SK-N-SH (cell line): Measurements from ENCODE around the gene PAK3.

Experiments
- CTCF ChIP-seq: fragments of 200-600 bp; sonication (generic); IDR thresholded peaks from 2 replicates; pipeline ENCODE4 v1.6.1; 2017; ENCODE audit warnings: antibody characterized with exemption, mild to moderate bottlenecking, moderate library complexity
- EP300 ChIP-seq, 2 experiments: IDR thresholded peaks; 2 replicates each; pipeline versions ENCODE4 v1.4.0 to v1.6.1; 2012; ENCODE audit warnings: borderline replicate concordance in 1 of 2, low read depth in 1 of 2, low read length in 1 of 2
- MAX ChIP-seq: IDR thresholded peaks from 2 replicates; pipeline ENCODE4 v1.4.0; 2012; ENCODE audit warnings: low read depth
- POLR2AphosphoS5 ChIP-seq: IDR thresholded peaks from 2 replicates; pipeline ENCODE4 v1.6.1; 2012; ENCODE audit warnings: low read depth, low read length
- RAD21 ChIP-seq: IDR thresholded peaks from 2 replicates; pipeline ENCODE4 v1.6.1; 2012; ENCODE audit warnings: mild to moderate bottlenecking, low read length
- SMC3 ChIP-seq: IDR thresholded peaks from 2 replicates; pipeline ENCODE4 v1.6.1; 2012; ENCODE audit warnings: low read depth, low read length, improper control_type of control experiment

- TF ChIP-seq EP300 (IDR thresholded peaks at IDR 0.05; ENCODE audit: borderline replicate concordance in 1 of 2, low read depth in 1 of 2, low read length in 1 of 2) (no peak), RAD21 (no peak), CTCF (no peak), POLR2AphosphoS5 (no peak), MAX (no peak), SMC3 (no peak)
Measured at GRCh38 chrX:111052478-111052877, 43.5 kb upstream of the PAK3 start.
